SK-N-SH treated with all-trans-retinoic acid at 6 μM for 48 hours (cell line): Measurements from ENCODE around the gene NSFL1C.

Experiments
- ATAC-seq: fragments of 200-7000 bp; cut with Tn5 transposase; 3 replicates; pipeline ENCODE4 v1.9.1; 2020; ENCODE audit warnings: mild to moderate bottlenecking, moderate library complexity
- ARNTL ChIP-seq: fragments of 450-650 bp; formaldehyde crosslinking; IDR thresholded peaks from 2 replicates; pipeline ENCODE4 v1.5.0; 2020; ENCODE audit warnings: low read depth, mild to moderate bottlenecking, moderate library complexity, borderline replicate concordance
- BACH2 ChIP-seq: fragments of 250-450 bp; sonication (Bioruptor Pico); IDR thresholded peaks from 2 replicates; pipeline ENCODE4 v1.9.0; 2021; ENCODE audit warnings: mild to moderate bottlenecking, borderline replicate concordance
- CSDC2 ChIP-seq: fragments of 250-450 bp; sonication (Bioruptor Pico); IDR thresholded peaks from 2 replicates; pipeline ENCODE4 v1.5.0; 2020; ENCODE audit warnings: mild to moderate bottlenecking, moderate library complexity
- ESRRG ChIP-seq: fragments of 250-450 bp; sonication (Bioruptor Pico); IDR thresholded peaks from 2 replicates; pipeline ENCODE4 v1.6.1; 2021; ENCODE audit warnings: mild to moderate bottlenecking
- GLIS3 ChIP-seq: fragments of 250-450 bp; sonication (Bioruptor Pico); IDR thresholded peaks from 2 replicates; pipeline ENCODE4 v1.5.0; 2020; ENCODE audit warnings: mild to moderate bottlenecking, moderate library complexity
- ISL1 ChIP-seq: fragments of 250-450 bp; sonication (Bioruptor Pico); IDR thresholded peaks from 2 replicates; pipeline ENCODE4 v2.1.2; 2022; ENCODE audit warnings: mild to moderate bottlenecking, moderate library complexity
- OSR1 ChIP-seq: fragments of 250-450 bp; sonication (Bioruptor Pico); IDR thresholded peaks from 2 replicates; pipeline ENCODE4 v1.8.0; 2022; ENCODE audit warnings: moderate library complexity, mild to moderate bottlenecking, inconsistent platforms
- RARB ChIP-seq: fragments of 250-450 bp; sonication (Bioruptor Pico); IDR thresholded peaks from 2 replicates; pipeline ENCODE4 v1.8.0; 2021; ENCODE audit warnings: mild to moderate bottlenecking, moderate library complexity
- SNAI2 ChIP-seq: fragments of 250-450 bp; sonication (Bioruptor Pico); IDR thresholded peaks from 2 replicates; pipeline ENCODE4 v1.5.0; 2020; ENCODE audit warnings: mild to moderate bottlenecking, moderate library complexity
- TCF4 ChIP-seq: fragments of 250-450 bp; sonication (Bioruptor Pico); IDR thresholded peaks from 2 replicates; pipeline ENCODE4 v1.8.0; 2021; ENCODE audit warnings: mild to moderate bottlenecking, moderate library complexity, borderline replicate concordance
- TOX ChIP-seq: fragments of 250-450 bp; sonication (Bioruptor Pico); IDR thresholded peaks from 2 replicates; pipeline ENCODE4 v1.8.0; 2021; ENCODE audit warnings: mild to moderate bottlenecking, moderate library complexity, borderline replicate concordance
- ZC3H10 ChIP-seq: fragments of 250-450 bp; sonication (Bioruptor Pico); IDR thresholded peaks from 2 replicates; pipeline ENCODE4 v1.5.1; 2021; ENCODE audit warnings: mild to moderate bottlenecking, moderate library complexity
- ZFP3 ChIP-seq: fragments of 250-450 bp; sonication (Bioruptor Pico); IDR thresholded peaks from 2 replicates; pipeline ENCODE4 v1.5.0; 2020; ENCODE audit warnings: mild to moderate bottlenecking, moderate library complexity
- ZFP30 ChIP-seq: fragments of 450-650 bp; formaldehyde crosslinking; IDR thresholded peaks from 2 replicates; pipeline ENCODE4 v1.5.0; 2022; ENCODE audit warnings: mild to moderate bottlenecking, moderate library complexity
- ZNF565 ChIP-seq: fragments of 450-650 bp; formaldehyde crosslinking; conservative IDR thresholded peaks from 2 replicates; pipeline ENCODE4 v1.5.0; 2020; ENCODE audit warnings: low read depth, mild to moderate bottlenecking, moderate library complexity
- ZNF70 ChIP-seq: fragments of 450-650 bp; formaldehyde crosslinking; IDR thresholded peaks from 2 replicates; pipeline ENCODE4 v1.5.0; 2020; ENCODE audit warnings: mild to moderate bottlenecking, moderate library complexity
- ZNF8 ChIP-seq: fragments of 450-650 bp; formaldehyde crosslinking; IDR thresholded peaks from 2 replicates; pipeline ENCODE4 v1.5.0; 2020; ENCODE audit warnings: mild to moderate bottlenecking, moderate library complexity
- TF ChIP-seq, protein P1 (sequence below): fragments of 250-450 bp; sonication (Bioruptor Pico); IDR thresholded peaks from 2 replicates; pipeline ENCODE4 v1.5.1; 2021; ENCODE audit warnings: mild to moderate bottlenecking, moderate library complexity
- TF ChIP-seq, protein P2 (sequence below): fragments of 250-450 bp; sonication (Bioruptor Pico); IDR thresholded peaks from 2 replicates; pipeline ENCODE4 v1.8.0; 2020; ENCODE audit warnings: mild to moderate bottlenecking, moderate library complexity, borderline replicate concordance
- TF ChIP-seq, protein P3 (sequence below): fragments of 250-450 bp; sonication (Bioruptor Pico); IDR thresholded peaks from 2 replicates; pipeline ENCODE4 v1.5.0; 2020; ENCODE audit warnings: mild to moderate bottlenecking, moderate library complexity
- TF ChIP-seq, protein P4 (sequence below): fragments of 250-450 bp; sonication (Bioruptor Pico); IDR thresholded peaks from 2 replicates; pipeline ENCODE4 v1.5.1; 2020; ENCODE audit warnings: low read depth, mild to moderate bottlenecking, moderate library complexity
- TF ChIP-seq, protein P5 (sequence below): fragments of 250-450 bp; sonication (Bioruptor Pico); IDR thresholded peaks from 2 replicates; pipeline ENCODE4 v1.8.0; 2021; ENCODE audit warnings: low read depth, mild to moderate bottlenecking, moderate library complexity, borderline replicate concordance

Gene NSFL1C

DNA sequence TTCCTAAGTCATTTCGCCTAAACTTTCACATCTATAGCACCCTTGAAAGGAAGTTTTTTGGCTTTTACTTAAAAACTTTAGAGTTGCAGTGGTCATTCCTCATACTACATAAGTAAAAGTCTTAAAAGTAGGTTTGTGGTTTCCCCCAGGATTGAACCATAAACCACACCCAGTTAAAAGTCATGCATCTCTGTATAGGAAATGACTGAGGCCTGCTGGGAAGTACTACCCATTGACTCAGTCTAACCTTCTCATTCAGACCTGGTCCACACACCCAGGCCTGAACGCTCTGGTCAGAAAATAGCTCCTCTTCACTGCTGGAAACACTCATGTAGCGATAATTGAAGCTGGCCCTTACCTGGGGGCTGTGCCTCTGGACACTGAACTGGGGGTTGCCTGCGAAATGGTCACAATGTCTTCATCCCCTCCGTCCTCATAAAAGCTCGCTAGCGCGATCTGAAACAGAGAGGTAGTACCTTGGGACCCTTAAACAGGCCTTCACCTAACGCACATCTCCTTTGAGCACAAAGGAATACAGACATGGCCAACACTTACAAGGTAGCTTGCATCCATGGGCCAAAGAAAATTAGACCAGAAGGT, 2.6 kb downstream of the NSFL1C start:
- no peak for TF ChIP-seq SNAI2
- no peak for TF ChIP-seq OSR1
- TF ChIP-seq GLIS3: no peak
- no peak for TF ChIP-seq BACH2 (CRISPR knock-in tag)
- TF ChIP-seq ZC3H10 (CRISPR knock-in tag): no peak
- no peak for TF ChIP-seq ZNF8
- ATAC-seq: no peak

DNA sequence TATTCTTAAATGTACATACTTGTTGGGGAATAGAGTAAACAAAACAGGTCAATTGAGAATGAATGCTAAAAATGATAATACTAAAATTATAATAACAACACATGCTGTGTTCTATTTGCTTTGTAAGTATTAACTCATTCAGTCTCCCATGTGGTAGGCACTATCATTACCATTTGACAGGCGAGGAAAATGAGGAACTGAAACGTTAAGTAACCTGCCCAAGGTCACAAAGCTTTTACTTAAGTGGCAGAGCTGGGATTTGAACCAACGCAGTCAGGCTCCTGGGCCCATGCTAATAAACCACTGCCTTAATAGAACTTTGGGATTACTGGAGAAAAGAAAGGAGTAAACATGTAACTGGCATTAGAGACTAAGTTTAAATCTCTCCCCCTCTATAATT, 3.8 kb downstream of the NSFL1C start:
- TF ChIP-seq, protein P1, sequence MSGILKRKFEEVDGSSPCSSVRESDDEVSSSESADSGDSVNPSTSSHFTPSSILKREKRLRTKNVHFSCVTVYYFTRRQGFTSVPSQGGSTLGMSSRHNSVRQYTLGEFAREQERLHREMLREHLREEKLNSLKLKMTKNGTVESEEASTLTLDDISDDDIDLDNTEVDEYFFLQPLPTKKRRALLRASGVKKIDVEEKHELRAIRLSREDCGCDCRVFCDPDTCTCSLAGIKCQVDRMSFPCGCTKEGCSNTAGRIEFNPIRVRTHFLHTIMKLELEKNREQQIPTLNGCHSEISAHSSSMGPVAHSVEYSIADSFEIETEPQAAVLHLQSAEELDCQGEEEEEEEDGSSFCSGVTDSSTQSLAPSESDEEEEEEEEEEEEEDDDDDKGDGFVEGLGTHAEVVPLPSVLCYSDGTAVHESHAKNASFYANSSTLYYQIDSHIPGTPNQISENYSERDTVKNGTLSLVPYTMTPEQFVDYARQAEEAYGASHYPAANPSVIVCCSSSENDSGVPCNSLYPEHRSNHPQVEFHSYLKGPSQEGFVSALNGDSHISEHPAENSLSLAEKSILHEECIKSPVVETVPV (CRISPR knock-in tag): no peak
- TF ChIP-seq ZNF8: no peak
- TF ChIP-seq ZC3H10 (CRISPR knock-in tag): no peak
- TF ChIP-seq, protein P2, sequence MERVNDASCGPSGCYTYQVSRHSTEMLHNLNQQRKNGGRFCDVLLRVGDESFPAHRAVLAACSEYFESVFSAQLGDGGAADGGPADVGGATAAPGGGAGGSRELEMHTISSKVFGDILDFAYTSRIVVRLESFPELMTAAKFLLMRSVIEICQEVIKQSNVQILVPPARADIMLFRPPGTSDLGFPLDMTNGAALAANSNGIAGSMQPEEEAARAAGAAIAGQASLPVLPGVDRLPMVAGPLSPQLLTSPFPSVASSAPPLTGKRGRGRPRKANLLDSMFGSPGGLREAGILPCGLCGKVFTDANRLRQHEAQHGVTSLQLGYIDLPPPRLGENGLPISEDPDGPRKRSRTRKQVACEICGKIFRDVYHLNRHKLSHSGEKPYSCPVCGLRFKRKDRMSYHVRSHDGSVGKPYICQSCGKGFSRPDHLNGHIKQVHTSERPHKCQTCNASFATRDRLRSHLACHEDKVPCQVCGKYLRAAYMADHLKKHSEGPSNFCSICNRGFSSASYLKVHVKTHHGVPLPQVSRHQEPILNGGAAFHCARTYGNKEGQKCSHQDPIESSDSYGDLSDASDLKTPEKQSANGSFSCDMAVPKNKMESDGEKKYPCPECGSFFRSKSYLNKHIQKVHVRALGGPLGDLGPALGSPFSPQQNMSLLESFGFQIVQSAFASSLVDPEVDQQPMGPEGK (CRISPR knock-in tag): no peak
- no peak for TF ChIP-seq OSR1
- TF ChIP-seq, protein P3, sequence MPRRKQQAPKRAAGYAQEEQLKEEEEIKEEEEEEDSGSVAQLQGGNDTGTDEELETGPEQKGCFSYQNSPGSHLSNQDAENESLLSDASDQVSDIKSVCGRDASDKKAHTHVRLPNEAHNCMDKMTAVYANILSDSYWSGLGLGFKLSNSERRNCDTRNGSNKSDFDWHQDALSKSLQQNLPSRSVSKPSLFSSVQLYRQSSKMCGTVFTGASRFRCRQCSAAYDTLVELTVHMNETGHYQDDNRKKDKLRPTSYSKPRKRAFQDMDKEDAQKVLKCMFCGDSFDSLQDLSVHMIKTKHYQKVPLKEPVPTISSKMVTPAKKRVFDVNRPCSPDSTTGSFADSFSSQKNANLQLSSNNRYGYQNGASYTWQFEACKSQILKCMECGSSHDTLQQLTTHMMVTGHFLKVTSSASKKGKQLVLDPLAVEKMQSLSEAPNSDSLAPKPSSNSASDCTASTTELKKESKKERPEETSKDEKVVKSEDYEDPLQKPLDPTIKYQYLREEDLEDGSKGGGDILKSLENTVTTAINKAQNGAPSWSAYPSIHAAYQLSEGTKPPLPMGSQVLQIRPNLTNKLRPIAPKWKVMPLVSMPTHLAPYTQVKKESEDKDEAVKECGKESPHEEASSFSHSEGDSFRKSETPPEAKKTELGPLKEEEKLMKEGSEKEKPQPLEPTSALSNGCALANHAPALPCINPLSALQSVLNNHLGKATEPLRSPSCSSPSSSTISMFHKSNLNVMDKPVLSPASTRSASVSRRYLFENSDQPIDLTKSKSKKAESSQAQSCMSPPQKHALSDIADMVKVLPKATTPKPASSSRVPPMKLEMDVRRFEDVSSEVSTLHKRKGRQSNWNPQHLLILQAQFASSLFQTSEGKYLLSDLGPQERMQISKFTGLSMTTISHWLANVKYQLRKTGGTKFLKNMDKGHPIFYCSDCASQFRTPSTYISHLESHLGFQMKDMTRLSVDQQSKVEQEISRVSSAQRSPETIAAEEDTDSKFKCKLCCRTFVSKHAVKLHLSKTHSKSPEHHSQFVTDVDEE (CRISPR knock-in tag): no peak
- TF ChIP-seq ISL1 (CRISPR knock-in tag): no peak
- no peak for TF ChIP-seq SNAI2
- no peak for TF ChIP-seq TOX (CRISPR knock-in tag)
- no peak for TF ChIP-seq TCF4 (CRISPR knock-in tag)
- no peak for TF ChIP-seq ARNTL (CRISPR knock-in tag)
- no peak for TF ChIP-seq ESRRG (CRISPR knock-in tag)
- TF ChIP-seq CSDC2: no peak
- TF ChIP-seq, protein P4, sequence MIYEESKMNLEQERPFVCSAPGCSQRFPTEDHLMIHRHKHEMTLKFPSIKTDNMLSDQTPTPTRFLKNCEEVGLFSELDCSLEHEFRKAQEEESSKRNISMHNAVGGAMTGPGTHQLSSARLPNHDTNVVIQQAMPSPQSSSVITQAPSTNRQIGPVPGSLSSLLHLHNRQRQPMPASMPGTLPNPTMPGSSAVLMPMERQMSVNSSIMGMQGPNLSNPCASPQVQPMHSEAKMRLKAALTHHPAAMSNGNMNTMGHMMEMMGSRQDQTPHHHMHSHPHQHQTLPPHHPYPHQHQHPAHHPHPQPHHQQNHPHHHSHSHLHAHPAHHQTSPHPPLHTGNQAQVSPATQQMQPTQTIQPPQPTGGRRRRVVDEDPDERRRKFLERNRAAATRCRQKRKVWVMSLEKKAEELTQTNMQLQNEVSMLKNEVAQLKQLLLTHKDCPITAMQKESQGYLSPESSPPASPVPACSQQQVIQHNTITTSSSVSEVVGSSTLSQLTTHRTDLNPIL (CRISPR knock-in tag): no peak

DNA sequence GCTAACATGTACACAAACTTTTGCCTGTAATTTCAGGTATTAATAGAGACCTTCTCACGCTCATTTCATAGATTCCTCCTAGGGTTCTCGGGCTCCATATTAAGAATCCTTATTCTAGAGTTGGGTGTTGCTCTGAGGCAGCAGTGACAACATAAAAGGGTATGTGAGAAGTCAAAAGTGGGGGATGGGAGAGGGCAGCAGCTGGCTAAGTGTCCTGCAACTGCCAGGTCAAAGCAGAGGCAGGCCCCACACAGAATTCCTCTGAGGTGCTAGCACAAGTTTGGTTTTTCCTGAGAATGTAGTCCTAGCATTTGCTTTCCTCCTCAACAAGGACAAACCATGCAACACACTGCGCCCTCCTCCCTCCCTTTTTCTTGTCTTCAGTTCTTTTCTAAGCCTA, 4.6 kb downstream of the NSFL1C start:
- no peak for ATAC-seq
- TF ChIP-seq ARNTL (CRISPR knock-in tag): no peak
- no peak for TF ChIP-seq ZNF565
- no peak for TF ChIP-seq OSR1
- TF ChIP-seq, protein P3 (CRISPR knock-in tag): no peak
- TF ChIP-seq, protein P2 (CRISPR knock-in tag): no peak
- TF ChIP-seq RARB (CRISPR knock-in tag): no peak
- TF ChIP-seq ZC3H10 (CRISPR knock-in tag): no peak
- no peak for TF ChIP-seq ZNF70
- TF ChIP-seq, protein P5, sequence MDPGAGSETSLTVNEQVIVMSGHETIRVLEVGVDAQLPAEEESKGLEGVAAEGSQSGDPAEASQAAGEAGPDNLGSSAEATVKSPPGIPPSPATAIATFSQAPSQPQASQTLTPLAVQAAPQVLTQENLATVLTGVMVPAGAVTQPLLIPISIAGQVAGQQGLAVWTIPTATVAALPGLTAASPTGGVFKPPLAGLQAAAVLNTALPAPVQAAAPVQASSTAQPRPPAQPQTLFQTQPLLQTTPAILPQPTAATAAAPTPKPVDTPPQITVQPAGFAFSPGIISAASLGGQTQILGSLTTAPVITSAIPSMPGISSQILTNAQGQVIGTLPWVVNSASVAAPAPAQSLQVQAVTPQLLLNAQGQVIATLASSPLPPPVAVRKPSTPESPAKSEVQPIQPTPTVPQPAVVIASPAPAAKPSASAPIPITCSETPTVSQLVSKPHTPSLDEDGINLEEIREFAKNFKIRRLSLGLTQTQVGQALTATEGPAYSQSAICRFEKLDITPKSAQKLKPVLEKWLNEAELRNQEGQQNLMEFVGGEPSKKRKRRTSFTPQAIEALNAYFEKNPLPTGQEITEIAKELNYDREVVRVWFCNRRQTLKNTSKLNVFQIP: no peak
- no peak for TF ChIP-seq ESRRG (CRISPR knock-in tag)
- TF ChIP-seq GLIS3: no peak
- no peak for TF ChIP-seq ZFP30 (CRISPR knock-in tag)
- no peak for TF ChIP-seq BACH2 (CRISPR knock-in tag)
- TF ChIP-seq, protein P4 (CRISPR knock-in tag): no peak
- TF ChIP-seq ZFP3 (CRISPR knock-in tag): no peak

More for the DNA sequence above, 3.8 kb downstream of the NSFL1C start:
- no peak for ATAC-seq
